GM23248 (cell line): Measurements from ENCODE around the gene COA7. TPM values are rescaled to one million over a fixed set of nuclear protein-coding genes. Genes with fewer than 3 reads are reported as not detected.

ENCODE experiments used
- DNase-seq: peaks from one replicate; pipeline ENCODE4 v3.0.0-alpha.2; 2015
- H2AFZ ChIP-seq: fragments of 200-600 bp; sonication (generic); 2 replicates; pipeline ENCODE4 v1.6.1; 2016; ENCODE audit warnings: antibody characterized with exemption
- H3F3A ChIP-seq: fragments of 200-600 bp; sonication (generic); 2 replicates; pipeline ENCODE4 v1.6.1; 2016; ENCODE audit warnings: mild to moderate bottlenecking, antibody characterized with exemption, mixed run types; ENCODE audit not compliant: insufficient read depth
- H3K27ac ChIP-seq: fragments of 200-600 bp; sonication (generic); 2 replicates; pipeline ENCODE4 v1.5.1; 2016; ENCODE audit warnings: mild to moderate bottlenecking
- H3K27me3 ChIP-seq: fragments of 200-600 bp; sonication (generic); replicated peaks from 2 replicates; pipeline ENCODE4 v1.6.1; 2016; ENCODE audit warnings: mild to moderate bottlenecking; ENCODE audit not compliant: insufficient read depth
- H3K36me3 ChIP-seq: fragments of 200-600 bp; sonication (generic); 2 replicates; pipeline ENCODE4 v1.6.1; 2016; ENCODE audit warnings: low read depth, mild to moderate bottlenecking
- H3K4me1 ChIP-seq: fragments of 200-600 bp; sonication (generic); 2 replicates; pipeline ENCODE4 v1.6.1; 2016; ENCODE audit warnings: mild to moderate bottlenecking; ENCODE audit not compliant: insufficient read depth
- H3K4me2 ChIP-seq: fragments of 200-600 bp; sonication (generic); one replicate; pipeline ENCODE4 v1.6.1; 2016; ENCODE audit warnings: mild to moderate bottlenecking; ENCODE audit not compliant: unreplicated experiment
- H3K4me3 ChIP-seq: fragments of 200-600 bp; sonication (generic); 2 replicates; pipeline ENCODE4 v1.5.1; 2016; ENCODE audit warnings: mild to moderate bottlenecking
- H3K79me2 ChIP-seq: fragments of 200-600 bp; sonication (generic); 2 replicates; pipeline ENCODE4 v1.6.1; 2016; ENCODE audit warnings: mild to moderate bottlenecking; ENCODE audit not compliant: insufficient read depth
- H3K9ac ChIP-seq: fragments of 200-600 bp; sonication (generic); 2 replicates; pipeline ENCODE4 v1.6.1; 2016; ENCODE audit warnings: mild to moderate bottlenecking
- H3K9me2 ChIP-seq: fragments of 200-600 bp; sonication (generic); 2 replicates; pipeline ENCODE4 v1.6.1; 2016; ENCODE audit warnings: mixed run types, mild to moderate bottlenecking, moderate library complexity; ENCODE audit not compliant: insufficient read depth
- H3K9me3 ChIP-seq: fragments of 200-600 bp; sonication (generic); one replicate; pipeline ENCODE4 v1.6.1; 2017; ENCODE audit warnings: low read depth
- H4K20me1 ChIP-seq: fragments of 200-600 bp; sonication (generic); 2 replicates; pipeline ENCODE4 v1.6.0; 2016; ENCODE audit not compliant: insufficient read depth
- EZH2 ChIP-seq: fragments of 200-600 bp; sonication (generic); IDR thresholded peaks from 2 replicates; pipeline ENCODE4 v1.6.1; 2018; ENCODE audit warnings: antibody characterized with exemption, mild to moderate bottlenecking; ENCODE audit not compliant: insufficient read depth, poor library complexity, severe bottlenecking
- EZH2phosphoT487 ChIP-seq: fragments of 200-600 bp; sonication (generic); IDR thresholded peaks from 2 replicates; pipeline ENCODE4 v1.6.1; 2018; ENCODE audit warnings: antibody characterized with exemption, moderate library complexity, mild to moderate bottlenecking, low read depth; ENCODE audit not compliant: insufficient read depth
- WGBS, 2 experiments: methylation state at CpG; one replicate each; pipeline ENCODE4 v1.1.6; 2015 to 2017; ENCODE audit warnings: low lambda C conversion rate in 2 of 2, low coverage in 1 of 2; ENCODE audit errors: missing lambda C conversion rate in 2 of 2; 5-methylcytosine and 5-hydroxymethylcytosine counted together
- in situ Hi-C: fragments of 300-500 bp; cut with MboI; formaldehyde crosslinking; loops from 2 replicates; pipeline ENCODE4 v1.15.0; 2020
- polyA plus RNA-seq: library from polyadenylated mRNA; unstranded; fragments of >200 nt; fragmentation: Nextera tagmentation; extraction: Ambion mirVana; gene quantifications from 2 replicates; pipeline ENCODE4 v1.2.1, GENCODE V29; 2016
- total RNA-seq: library from RNA; depleted of rRNA; stranded (reverse); fragments of >200 nt; shearing (Covaris generic); gene quantifications from 2 replicates; pipeline ENCODE4 v1.2.3, GENCODE V29; 2014

COA7 gene
- total and polyA plus RNA-seq, 2 experiments from 2014 or later = 6.9 to 12.9 TPM

DNA sequence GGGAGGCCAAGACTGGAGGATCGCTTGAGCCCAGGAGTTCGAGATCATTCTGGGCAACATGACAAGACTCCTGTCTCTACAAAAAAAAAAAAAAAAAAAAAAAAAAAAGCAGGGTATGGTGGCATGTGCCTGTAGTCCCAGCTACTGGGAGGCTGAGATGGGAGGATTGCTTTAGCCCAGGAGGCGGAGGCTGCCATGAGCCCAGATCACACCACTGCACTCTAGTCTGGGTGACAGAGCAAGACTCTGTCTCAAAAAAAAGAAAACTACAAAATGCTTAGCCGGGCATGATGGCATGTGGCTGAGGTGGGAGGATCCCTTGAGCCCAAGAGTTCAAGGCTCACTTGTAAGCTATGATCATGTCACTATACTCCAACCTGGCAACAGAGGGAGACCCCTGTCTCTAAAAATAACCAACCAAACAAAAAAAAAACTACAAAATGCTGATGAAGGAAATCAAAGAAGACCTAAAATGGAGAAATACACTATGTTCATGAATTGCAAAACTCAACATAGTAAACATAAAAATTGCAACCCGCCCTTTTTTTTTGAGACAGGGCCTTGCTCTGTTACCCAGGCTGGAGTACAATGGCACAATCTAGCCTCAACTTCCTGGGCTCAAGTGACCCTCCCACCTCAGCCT is 44.8 kb downstream of the COA7 start:
- no peaks in the 10 kb centered on the region for H3K27me3 ChIP-seq
- H3K4me2 ChIP-seq = no peak overlapping the region
- no peaks in the 10 kb centered on the region for H3K4me1 ChIP-seq
- no peak overlapping the region for H3K4me3 ChIP-seq
- H3K9ac ChIP-seq = no peak overlapping the region
- H3F3A ChIP-seq = no peaks in the 10 kb centered on the region
- no peaks in the 10 kb centered on the region for H3K9me3 ChIP-seq
- H2AFZ ChIP-seq = no peak overlapping the region
- in situ Hi-C loops = no loop called here
- H3K9me2 ChIP-seq = no peaks in the 10 kb centered on the region
- no peak overlapping the region for H3K27ac ChIP-seq
- H3K36me3 ChIP-seq = no peaks in the 10 kb centered on the region
- no peaks in the 10 kb centered on the region for H4K20me1 ChIP-seq
- DNase-seq = no peak
- WGBS, 2 experiments = 86 to 90% methylated on average over 5 of the region's 5 CpGs
- H3K79me2 ChIP-seq = no peaks in the 10 kb centered on the region
- TF ChIP-seq EZH2phosphoT487 (no peak), EZH2 (no peak)

DNA sequence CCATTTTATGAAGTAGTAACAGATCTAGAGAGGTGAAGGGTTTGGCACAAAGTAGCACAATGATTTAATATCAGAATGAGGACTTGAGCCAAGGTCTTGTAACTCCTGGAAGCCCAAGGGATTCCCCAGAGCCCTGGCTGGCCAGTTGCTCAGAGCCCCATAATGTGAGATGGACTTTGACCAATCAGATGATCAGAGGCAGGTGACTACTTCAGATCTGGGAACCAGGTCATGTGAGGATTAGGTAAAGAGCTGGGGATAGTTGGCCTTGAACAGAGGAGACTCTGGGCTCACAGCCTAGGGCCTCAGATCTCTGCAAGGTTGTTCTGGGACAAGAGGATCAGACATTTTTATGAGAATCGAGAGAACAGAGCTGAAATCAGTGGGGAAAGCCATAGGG is 46.2 kb downstream of the COA7 start:
- H3K9ac ChIP-seq = no peak overlapping the region
- H3K36me3 ChIP-seq = no peaks in the 10 kb centered on the region
- H3K9me2 ChIP-seq = no peaks in the 10 kb centered on the region
- in situ Hi-C loops = no loop called here
- H3K27ac ChIP-seq = no peak overlapping the region
- H3F3A ChIP-seq = no peaks in the 10 kb centered on the region
- no peaks in the 10 kb centered on the region for H3K27me3 ChIP-seq
- TF ChIP-seq EZH2phosphoT487 = no peak
- TF ChIP-seq EZH2 = no peak
- H3K9me3 ChIP-seq = no peaks in the 10 kb centered on the region
- H3K4me1 ChIP-seq = no peaks in the 10 kb centered on the region
- DNase-seq = no peak
- no peaks in the 10 kb centered on the region for H3K79me2 ChIP-seq
- H2AFZ ChIP-seq = no peak overlapping the region
- no peak overlapping the region for H3K4me2 ChIP-seq
- WGBS, 2 experiments = 14 to 26% methylated on average over 1 of the region's 1 CpG
- H3K4me3 ChIP-seq = no peak overlapping the region
- H4K20me1 ChIP-seq = no peaks in the 10 kb centered on the region

DNA sequence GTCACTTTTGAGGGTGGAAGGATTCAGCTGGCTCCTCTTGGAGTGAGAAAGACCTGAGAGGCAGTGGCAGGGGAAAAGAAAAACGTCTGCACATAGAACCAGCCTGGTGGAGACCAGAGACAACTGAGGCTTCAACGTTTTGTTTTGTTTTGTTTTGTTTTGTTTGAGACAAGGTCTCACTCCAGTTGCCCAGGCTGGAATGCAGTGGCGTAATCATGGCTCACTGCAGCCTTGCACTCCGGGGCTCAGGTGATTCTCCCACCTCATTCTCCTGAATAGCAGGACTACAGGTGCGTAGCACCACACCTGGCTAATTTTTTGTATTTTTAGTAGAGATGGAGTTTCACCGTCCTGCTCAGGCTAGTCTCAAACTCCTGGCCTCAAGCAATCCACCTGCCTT is 52.9 kb downstream of the COA7 start:
- no peaks in the 10 kb centered on the region for H3K27me3 ChIP-seq
- no peaks in the 10 kb centered on the region for H3F3A ChIP-seq
- no peaks in the 10 kb centered on the region for H3K9me2 ChIP-seq
- no peaks in the 10 kb centered on the region for H3K79me2 ChIP-seq
- H3K36me3 ChIP-seq = no peaks in the 10 kb centered on the region
- H2AFZ ChIP-seq = no peak overlapping the region
- DNase-seq = no peak
- WGBS, 2 experiments = 57 to 60% methylated on average over 6 of the region's 6 CpGs
- no peaks in the 10 kb centered on the region for H3K9me3 ChIP-seq
- no peak overlapping the region for H3K27ac ChIP-seq
- TF ChIP-seq EZH2phosphoT487 (no peak), EZH2 (no peak)
- H3K9ac ChIP-seq = no peak overlapping the region
- no peak overlapping the region for H3K4me3 ChIP-seq
- no peak overlapping the region for H3K4me2 ChIP-seq
- no peaks in the 10 kb centered on the region for H3K4me1 ChIP-seq
- H4K20me1 ChIP-seq = no peaks in the 10 kb centered on the region
- in situ Hi-C loops = no loop called here

DNA sequence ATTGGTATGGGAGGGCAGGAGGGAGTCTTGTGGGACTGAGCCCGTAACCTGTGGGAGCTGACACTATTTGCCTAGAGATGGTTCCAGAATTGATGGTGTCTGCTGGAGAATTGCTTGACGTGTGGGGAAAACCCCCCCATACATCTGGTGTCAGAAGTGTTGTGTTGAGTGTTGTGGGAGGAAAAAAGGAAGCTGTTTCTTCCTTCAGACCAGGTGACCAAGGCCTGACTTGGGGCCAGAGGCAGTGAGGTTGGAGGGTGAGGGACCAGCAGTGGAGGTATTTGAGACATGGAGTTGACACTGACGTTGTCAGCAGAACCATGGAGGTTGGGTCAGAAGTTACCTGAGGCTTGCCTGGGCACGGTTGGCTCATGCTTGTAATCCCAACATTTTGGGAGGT is 56.8 kb downstream of the COA7 start:
- Histone ChIP-seq H3K36me3 (no peaks in the 10 kb centered on the region), H4K20me1 (no peaks in the 10 kb centered on the region), H3K27me3 (peaks cover 7% of the 10 kb centered on the region; the same call in 1 of the 2 replicates), H2AFZ (no peak overlapping the region), H3K27ac (no peak overlapping the region), H3F3A (no peaks in the 10 kb centered on the region), H3K9me2 (no peaks in the 10 kb centered on the region), H3K79me2 (no peaks in the 10 kb centered on the region), H3K4me3 (no peak overlapping the region), H3K4me1 (no peaks in the 10 kb centered on the region), H3K9me3 (no peaks in the 10 kb centered on the region), H3K4me2 (no peak overlapping the region), H3K9ac (no peak overlapping the region)
- TF ChIP-seq EZH2phosphoT487 = no peak
- TF ChIP-seq EZH2 = no peak
- no peak for DNase-seq
- WGBS, 2 experiments = 58 to 66% methylated on average over 4 of the region's 4 CpGs
- in situ Hi-C loops = no loop called here

DNA sequence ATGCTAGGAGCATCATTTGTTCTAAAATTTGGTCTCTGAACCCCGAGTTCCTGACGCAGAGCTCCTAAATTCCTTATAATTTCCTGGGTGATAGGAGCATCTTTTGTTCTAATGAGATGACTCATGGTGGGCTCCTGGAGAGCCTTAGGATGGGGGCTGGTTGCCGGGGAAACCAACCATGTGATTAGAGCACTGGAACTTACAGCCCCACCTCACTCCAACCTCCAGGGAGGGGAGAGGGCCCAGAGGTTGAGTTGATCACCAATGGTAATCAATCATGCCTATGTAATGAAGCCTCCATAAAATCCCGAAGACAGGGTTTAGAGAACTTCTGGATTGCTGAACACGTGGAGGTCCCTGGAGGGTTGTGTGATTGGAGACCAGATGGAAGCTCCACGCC is 57.5 kb downstream of the COA7 start:
- Histone ChIP-seq H3K9me3 (no peaks in the 10 kb centered on the region), H3F3A (no peaks in the 10 kb centered on the region), H3K27ac (no peak overlapping the region), H3K4me3 (no peak overlapping the region), H3K9ac (no peak overlapping the region), H3K9me2 (no peaks in the 10 kb centered on the region), H3K4me1 (no peaks in the 10 kb centered on the region), H3K79me2 (no peaks in the 10 kb centered on the region), H3K27me3 (peaks cover 7% of the 10 kb centered on the region; the same call in 1 of the 2 replicates), H3K4me2 (no peak overlapping the region), H3K36me3 (no peaks in the 10 kb centered on the region), H4K20me1 (no peaks in the 10 kb centered on the region), H2AFZ (no peak overlapping the region)
- in situ Hi-C loops = no loop called here
- WGBS, 2 experiments = 46 to 51% methylated on average over 6 of the region's 6 CpGs
- no peak for DNase-seq
- no peak for TF ChIP-seq EZH2phosphoT487
- TF ChIP-seq EZH2 = no peak
